ENCODE results near the gene GPAM. TPM values are rescaled to one million over a fixed set of nuclear protein-coding genes. Genes with fewer than 3 reads are reported as not detected.
A peak's percentile ranks its signal among the peaks of the same experiment; 100 is the strongest.

GPAM gene
- total and polyA plus RNA-seq, 2 of the 8 experiments (the other 6 are each of a cell fraction or from before 2014, with no cell fraction given) = 5.5 to 15.5 TPM

GRCh38 chr10:112183329-112184051 lies at the start of gene GPAM (continued):
- TF ChIP-seq POLR2AphosphoS5 (IDR thresholded peaks at IDR 0.05; ENCODE audit: low read depth, low read length) = peak; percentile 93
- peak; percentile 58 for TF ChIP-seq SP1 (IDR thresholded peaks at IDR 0.05; ENCODE audit: low read depth, low read length)
- no peak for TF ChIP-seq RXRA (IDR thresholded peaks at IDR 0.05; ENCODE audit: insufficient read depth, low read depth, low read length)
- no peak for TF ChIP-seq JUN (IDR thresholded peaks at IDR 0.05; ENCODE audit: low read depth, low read length)
- peak; percentile 80 for TF ChIP-seq MAX (IDR thresholded peaks at IDR 0.05)
- no peak for TF ChIP-seq GTF2F1 (IDR thresholded peaks at IDR 0.05; ENCODE audit: borderline replicate concordance, low read depth, low read length)
- peak; percentile 20; the same call in 1 of the 2 replicates for TF ChIP-seq CHD2 (IDR thresholded peaks at IDR 0.05; ENCODE audit: low read length)
- peak; percentile 53 for TF ChIP-seq SAP30 (IDR thresholded peaks at IDR 0.05; ENCODE audit: insufficient read depth, insufficient replicate concordance, low read length)
- no peak for TF ChIP-seq RFX5 (IDR thresholded peaks at IDR 0.05; ENCODE audit: borderline replicate concordance, low read depth, low read length)
- TF ChIP-seq PHF8 (conservative IDR thresholded peaks at IDR 0.05; ENCODE audit: low read depth, low read length) = peak; percentile 94
- peak; percentile 59; the same call in 1 of the 2 replicates for TF ChIP-seq YY1 (IDR thresholded peaks at IDR 0.05; ENCODE audit: low read depth, low read length)
- TF ChIP-seq GABPA (IDR thresholded peaks at IDR 0.05; ENCODE audit: borderline replicate concordance, insufficient read depth, low read length) = no peak
- no peak for TF ChIP-seq CBX5 (IDR thresholded peaks at IDR 0.05; ENCODE audit: low read depth, low read length)
- TF ChIP-seq ATF3 (IDR thresholded peaks at IDR 0.05; ENCODE audit: insufficient read depth, low read depth, low read length) = peak; percentile 97
- peak in 1 of 2 experiments; percentile 80; a peak in 1 of 4 replicates for TF ChIP-seq HDAC2 (IDR thresholded peaks at IDR 0.05; ENCODE audit: borderline replicate concordance in 1 of 2, low read depth in 2 of 2, low read length in 2 of 2)
- no peak for TF ChIP-seq SP4 (IDR thresholded peaks at IDR 0.05; ENCODE audit: low read length)
- peak; percentile 63; the same call in 1 of the 2 replicates for TF ChIP-seq JUND (IDR thresholded peaks at IDR 0.05; ENCODE audit: low read length)
- peak; percentile 14; the same call in 1 of the 2 replicates for TF ChIP-seq USF2 (IDR thresholded peaks at IDR 0.05; ENCODE audit: low read length)
- no peak for TF ChIP-seq EZH2 (IDR thresholded peaks at IDR 0.05; ENCODE audit: low read depth, low read length, severe bottlenecking)
- TF ChIP-seq BCL11A (IDR thresholded peaks at IDR 0.05; ENCODE audit: low read depth in 2 of 2, low read length in 2 of 2) = no peak
- peak; percentile 73; the same call in 1 of the 2 replicates for TF ChIP-seq RBBP5 (IDR thresholded peaks at IDR 0.05; ENCODE audit: borderline replicate concordance, low read depth, low read length)
- TF ChIP-seq TAF7 (optimal IDR thresholded peaks at IDR 0.05; ENCODE audit: borderline replicate concordance, low read depth, low read length) = peak; percentile 91

All from H1 (cell line).